ENCODE results near the gene BLOC1S5. TPM values are rescaled to one million over a fixed set of nuclear protein-coding genes. Genes with fewer than 3 reads are reported as not detected.

BLOC1S5 gene
- total and polyA plus RNA-seq, 2 of the 13 experiments (the other 11 are each of a cell fraction or from before 2014, with no cell fraction given) = 10.5 to 41.5 TPM

DNA sequence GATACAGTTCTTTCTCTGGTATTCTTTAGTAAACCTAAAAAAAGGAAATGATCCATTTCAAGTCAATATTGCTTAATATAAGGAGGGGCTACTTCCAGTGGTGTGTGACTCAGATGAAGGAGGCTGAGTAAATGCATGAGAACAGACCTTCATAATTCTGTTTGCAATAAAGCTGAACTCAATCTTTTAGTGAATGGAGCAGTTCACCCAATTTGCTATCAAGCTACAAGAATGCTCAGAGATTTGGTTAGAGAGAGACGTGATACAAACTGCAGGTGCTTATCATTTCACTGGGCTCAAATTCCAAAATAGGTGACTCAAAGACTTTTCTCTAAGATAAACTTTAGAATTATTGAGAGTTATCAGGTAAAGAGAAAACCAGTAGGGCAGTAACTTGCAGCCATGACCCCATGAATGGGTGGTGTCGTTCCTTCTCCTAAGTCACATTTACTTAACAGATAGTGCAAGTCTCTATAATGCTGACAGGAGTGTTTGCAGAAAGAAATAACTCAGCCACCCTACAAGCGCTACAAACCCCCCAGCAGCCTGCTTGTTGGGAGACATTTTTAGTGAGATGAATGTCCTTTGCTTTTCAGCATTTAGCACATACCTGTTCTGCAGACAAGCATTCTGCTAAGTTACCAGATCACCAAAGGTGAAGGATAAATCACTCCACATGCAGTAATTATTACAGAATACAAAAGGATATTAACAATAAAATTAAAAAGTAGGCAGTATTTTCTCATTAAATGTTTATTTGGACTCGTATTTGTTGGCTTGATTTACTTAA, 16.4 kb upstream of the BLOC1S5 start (continued):
- TF ChIP-seq, protein P1, sequence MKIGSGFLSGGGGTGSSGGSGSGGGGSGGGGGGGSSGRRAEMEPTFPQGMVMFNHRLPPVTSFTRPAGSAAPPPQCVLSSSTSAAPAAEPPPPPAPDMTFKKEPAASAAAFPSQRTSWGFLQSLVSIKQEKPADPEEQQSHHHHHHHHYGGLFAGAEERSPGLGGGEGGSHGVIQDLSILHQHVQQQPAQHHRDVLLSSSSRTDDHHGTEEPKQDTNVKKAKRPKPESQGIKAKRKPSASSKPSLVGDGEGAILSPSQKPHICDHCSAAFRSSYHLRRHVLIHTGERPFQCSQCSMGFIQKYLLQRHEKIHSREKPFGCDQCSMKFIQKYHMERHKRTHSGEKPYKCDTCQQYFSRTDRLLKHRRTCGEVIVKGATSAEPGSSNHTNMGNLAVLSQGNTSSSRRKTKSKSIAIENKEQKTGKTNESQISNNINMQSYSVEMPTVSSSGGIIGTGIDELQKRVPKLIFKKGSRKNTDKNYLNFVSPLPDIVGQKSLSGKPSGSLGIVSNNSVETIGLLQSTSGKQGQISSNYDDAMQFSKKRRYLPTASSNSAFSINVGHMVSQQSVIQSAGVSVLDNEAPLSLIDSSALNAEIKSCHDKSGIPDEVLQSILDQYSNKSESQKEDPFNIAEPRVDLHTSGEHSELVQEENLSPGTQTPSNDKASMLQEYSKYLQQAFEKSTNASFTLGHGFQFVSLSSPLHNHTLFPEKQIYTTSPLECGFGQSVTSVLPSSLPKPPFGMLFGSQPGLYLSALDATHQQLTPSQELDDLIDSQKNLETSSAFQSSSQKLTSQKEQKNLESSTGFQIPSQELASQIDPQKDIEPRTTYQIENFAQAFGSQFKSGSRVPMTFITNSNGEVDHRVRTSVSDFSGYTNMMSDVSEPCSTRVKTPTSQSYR (CRISPR knock-in tag; IDR thresholded peaks at IDR 0.05; ENCODE audit: borderline replicate concordance) = no peak
- TF ChIP-seq, protein P2, sequence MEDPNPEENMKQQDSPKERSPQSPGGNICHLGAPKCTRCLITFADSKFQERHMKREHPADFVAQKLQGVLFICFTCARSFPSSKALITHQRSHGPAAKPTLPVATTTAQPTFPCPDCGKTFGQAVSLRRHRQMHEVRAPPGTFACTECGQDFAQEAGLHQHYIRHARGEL (CRISPR knock-in tag; IDR thresholded peaks at IDR 0.05) = no peak
- TF ChIP-seq TBX2 (CRISPR knock-in tag; IDR thresholded peaks at IDR 0.05; ENCODE audit: borderline replicate concordance) (no peak), ZNF24 (IDR thresholded peaks at IDR 0.05) (no peak), NFYC (CRISPR knock-in tag; IDR thresholded peaks at IDR 0.05) (0 out of 2 replicates have a peak, but pooled peaks have one; percentile 2), PLRG1 (conservative IDR thresholded peaks at IDR 0.05) (no peak), ZNF674 (CRISPR knock-in tag; IDR thresholded peaks at IDR 0.05; ENCODE audit: low read depth) (no peak), KAT8 (CRISPR knock-in tag; IDR thresholded peaks at IDR 0.05) (peak; percentile 50), FOSL2 (CRISPR knock-in tag; IDR thresholded peaks at IDR 0.05) (peak; percentile 74), NR2F2 (IDR thresholded peaks at IDR 0.05; ENCODE audit: borderline replicate concordance, low read depth) (no peak), ZNF619 (CRISPR knock-in tag; IDR thresholded peaks at IDR 0.05) (no peak), NONO (IDR thresholded peaks at IDR 0.05) (no peak), NONO (CRISPR knock-in tag; conservative IDR thresholded peaks at IDR 0.05) (no peak), HNRNPH1 (optimal IDR thresholded peaks at IDR 0.05; ENCODE audit: low read depth, low read length) (no peak), ATF1 (CRISPR knock-in tag; IDR thresholded peaks at IDR 0.05) (0 out of 2 replicates have a peak, but pooled peaks have one; percentile 30), SOX5 (CRISPR knock-in tag; IDR thresholded peaks at IDR 0.05; ENCODE audit: borderline replicate concordance) (peak; percentile 52; the same call in 1 of the 2 replicates), FOXJ3 (CRISPR knock-in tag; IDR thresholded peaks at IDR 0.05; ENCODE audit: borderline replicate concordance) (no peak), GFI1 (CRISPR knock-in tag; IDR thresholded peaks at IDR 0.05; ENCODE audit: borderline replicate concordance) (0 out of 2 replicates have a peak, but pooled peaks have one; percentile 18)
- TF ChIP-seq, protein P3, sequence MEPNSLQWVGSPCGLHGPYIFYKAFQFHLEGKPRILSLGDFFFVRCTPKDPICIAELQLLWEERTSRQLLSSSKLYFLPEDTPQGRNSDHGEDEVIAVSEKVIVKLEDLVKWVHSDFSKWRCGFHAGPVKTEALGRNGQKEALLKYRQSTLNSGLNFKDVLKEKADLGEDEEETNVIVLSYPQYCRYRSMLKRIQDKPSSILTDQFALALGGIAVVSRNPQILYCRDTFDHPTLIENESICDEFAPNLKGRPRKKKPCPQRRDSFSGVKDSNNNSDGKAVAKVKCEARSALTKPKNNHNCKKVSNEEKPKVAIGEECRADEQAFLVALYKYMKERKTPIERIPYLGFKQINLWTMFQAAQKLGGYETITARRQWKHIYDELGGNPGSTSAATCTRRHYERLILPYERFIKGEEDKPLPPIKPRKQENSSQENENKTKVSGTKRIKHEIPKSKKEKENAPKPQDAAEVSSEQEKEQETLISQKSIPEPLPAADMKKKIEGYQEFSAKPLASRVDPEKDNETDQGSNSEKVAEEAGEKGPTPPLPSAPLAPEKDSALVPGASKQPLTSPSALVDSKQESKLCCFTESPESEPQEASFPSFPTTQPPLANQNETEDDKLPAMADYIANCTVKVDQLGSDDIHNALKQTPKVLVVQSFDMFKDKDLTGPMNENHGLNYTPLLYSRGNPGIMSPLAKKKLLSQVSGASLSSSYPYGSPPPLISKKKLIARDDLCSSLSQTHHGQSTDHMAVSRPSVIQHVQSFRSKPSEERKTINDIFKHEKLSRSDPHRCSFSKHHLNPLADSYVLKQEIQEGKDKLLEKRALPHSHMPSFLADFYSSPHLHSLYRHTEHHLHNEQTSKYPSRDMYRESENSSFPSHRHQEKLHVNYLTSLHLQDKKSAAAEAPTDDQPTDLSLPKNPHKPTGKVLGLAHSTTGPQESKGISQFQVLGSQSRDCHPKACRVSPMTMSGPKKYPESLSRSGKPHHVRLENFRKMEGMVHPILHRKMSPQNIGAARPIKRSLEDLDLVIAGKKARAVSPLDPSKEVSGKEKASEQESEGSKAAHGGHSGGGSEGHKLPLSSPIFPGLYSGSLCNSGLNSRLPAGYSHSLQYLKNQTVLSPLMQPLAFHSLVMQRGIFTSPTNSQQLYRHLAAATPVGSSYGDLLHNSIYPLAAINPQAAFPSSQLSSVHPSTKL (CRISPR knock-in tag; IDR thresholded peaks at IDR 0.05) = peak; percentile 63
- TF ChIP-seq, protein P4, sequence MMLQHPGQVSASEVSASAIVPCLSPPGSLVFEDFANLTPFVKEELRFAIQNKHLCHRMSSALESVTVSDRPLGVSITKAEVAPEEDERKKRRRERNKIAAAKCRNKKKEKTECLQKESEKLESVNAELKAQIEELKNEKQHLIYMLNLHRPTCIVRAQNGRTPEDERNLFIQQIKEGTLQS (CRISPR knock-in tag; IDR thresholded peaks at IDR 0.05) = peak; percentile 35; the same call in 1 of the 2 replicates
